Activated T-cell treated with anti-CD3 and anti-CD28 coated beads, Interleukin-2, amount 50 U/mL, for 72 hours (primary cell): Measurements from ENCODE around the gene ABCC1. TPM values are rescaled to one million over a fixed set of nuclear protein-coding genes. Genes with fewer than 3 reads are reported as not detected.
A peak's percentile ranks its signal among the peaks of the same experiment; 100 is the strongest.

Experiments used
- ATAC-seq, 2 donors: fragments of 150-1000 bp; cut with Tn5 transposase; replicated peaks in 1 of 2; 2 replicates each; pipeline ENCODE4 v1.10.0; 2021; ENCODE audit warnings: moderate library complexity in 2 of 2, mild to moderate bottlenecking in 1 of 2
- DNase-seq, 2 donors: peaks; one replicate each; pipeline ENCODE4 v3.0.0; 2021 to 2022; ENCODE audit warnings: mixed read lengths in 1 of 2
- H3K27ac Mint-ChIP-seq: one replicate; pipeline ENCODE4 v1.8.0; 2022; ENCODE audit warnings: mild to moderate bottlenecking, moderate library complexity, mixed read lengths
- H3K27me3 Mint-ChIP-seq: one replicate; pipeline ENCODE4 v1.8.0; 2022; ENCODE audit warnings: low read depth, mixed read lengths
- H3K36me3 Mint-ChIP-seq, 2 donors: one replicate each; pipeline ENCODE4 v1.8.0; 2022; ENCODE audit warnings: mixed read lengths in 2 of 2, mild to moderate bottlenecking in 1 of 2; ENCODE audit not compliant: insufficient read depth in 2 of 2
- H3K4me1 Mint-ChIP-seq: one replicate; pipeline ENCODE4 v1.8.0; 2022; ENCODE audit warnings: low read depth, mixed read lengths
- H3K4me3 Mint-ChIP-seq, 2 donors: one replicate each; pipeline ENCODE4 v1.8.0; 2022; ENCODE audit warnings: mild to moderate bottlenecking in 2 of 2, mixed read lengths in 2 of 2, moderate library complexity in 2 of 2
- H3K9me3 Mint-ChIP-seq, 2 donors: one replicate each; pipeline ENCODE4 v1.8.0; 2022; ENCODE audit warnings: mixed read lengths in 2 of 2
- total RNA-seq, 2 donors: library from RNA; stranded (reverse); gene quantifications; one replicate each; pipeline ENCODE4 v1.2.3, GENCODE V29; 2022

The ABCC1 gene
- total RNA-seq, 2 donors from 2014 or later, result 82.3 to 90.4 TPM

DNA sequence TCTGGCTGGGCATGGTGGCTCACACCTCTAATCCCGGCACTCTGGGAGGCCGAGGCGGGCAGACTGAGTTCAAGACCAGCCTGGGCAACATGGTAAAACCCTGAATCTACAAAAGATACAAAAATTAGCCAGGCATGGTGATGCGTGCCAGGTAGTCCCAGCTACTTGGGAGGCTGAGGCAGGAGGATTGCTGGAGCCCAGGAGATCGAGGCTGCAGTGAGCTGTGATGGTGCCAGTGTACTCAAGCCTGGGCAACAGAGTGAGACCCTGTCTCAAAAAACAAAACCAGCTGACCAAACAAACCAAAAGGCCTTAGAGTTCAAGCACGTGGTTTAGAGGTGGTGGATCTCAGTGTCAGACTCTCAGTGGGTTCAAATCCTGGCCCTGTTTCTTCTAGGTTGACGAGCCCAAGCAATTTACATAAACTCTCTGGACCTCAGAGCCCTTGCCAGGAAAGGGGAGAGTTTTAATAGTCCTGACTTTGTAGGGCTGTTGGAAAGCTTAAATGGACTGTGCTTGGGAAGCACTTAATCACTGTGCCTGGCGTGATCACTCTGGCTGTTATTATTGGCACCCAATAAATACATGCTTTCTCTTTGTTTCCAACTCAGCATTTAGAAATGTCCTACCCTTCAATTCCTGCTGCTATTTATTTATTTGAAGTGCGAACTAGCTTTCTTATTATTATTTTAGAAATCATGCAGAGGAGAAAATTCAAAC is 44.7 kb downstream of the ABCC1 start:
- H3K4me3 Mint-ChIP-seq, result no peak overlapping the region
- ATAC-seq, result no peak
- no peak for DNase-seq
- H3K27ac Mint-ChIP-seq, result no peak overlapping the region
- no peaks in the 10 kb centered on the region for H3K27me3 Mint-ChIP-seq
- H3K36me3 Mint-ChIP-seq, result peaks cover 4 to 7% of the 10 kb centered on the region in 2 donors
- H3K9me3 Mint-ChIP-seq, result peaks cover 0 to 1% of the 10 kb centered on the region in 2 donors
- peaks cover 57% of the 10 kb centered on the region for H3K4me1 Mint-ChIP-seq

DNA sequence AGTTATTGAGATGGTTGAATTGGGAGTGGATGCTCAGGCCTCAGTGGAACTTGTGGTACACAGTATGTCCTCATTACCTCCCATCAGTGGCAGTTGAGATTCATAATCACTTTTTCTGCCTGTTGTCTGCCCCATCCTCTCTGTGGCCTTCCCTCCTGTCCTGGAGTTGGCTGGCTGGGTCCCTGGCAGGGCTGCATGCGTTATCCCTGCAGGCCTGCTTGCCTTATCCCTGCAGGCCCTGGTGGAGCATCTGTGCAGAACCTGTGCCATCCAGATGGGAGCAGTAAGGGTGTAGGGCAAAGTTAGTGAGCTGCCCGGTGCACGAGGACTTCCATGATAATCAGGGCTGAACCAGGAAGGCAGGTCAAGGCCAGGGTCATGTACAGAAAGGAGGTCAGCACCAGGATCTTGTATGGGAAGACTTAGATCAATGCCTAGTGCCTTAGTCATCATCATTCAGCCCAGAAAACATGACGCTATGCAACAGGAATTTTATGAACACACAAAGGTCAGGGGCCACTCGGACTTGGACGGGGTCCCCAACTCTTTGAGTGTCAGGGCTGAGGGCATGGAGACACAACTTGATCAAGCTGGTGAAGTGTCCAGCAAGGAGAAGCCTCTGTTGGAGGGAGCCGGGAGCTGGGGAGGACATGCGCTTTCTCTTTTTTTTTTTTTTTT is 47.2 kb downstream of the ABCC1 start:
- peak overlapping the region; percentile 77 for H3K27ac Mint-ChIP-seq
- peaks cover 3 to 8% of the 10 kb centered on the region in 2 donors for H3K36me3 Mint-ChIP-seq
- ATAC-seq, result no peak
- no peaks in the 10 kb centered on the region for H3K27me3 Mint-ChIP-seq
- no peak for DNase-seq
- H3K4me1 Mint-ChIP-seq, result peaks cover 57% of the 10 kb centered on the region
- peaks cover 0 to 1% of the 10 kb centered on the region in 2 donors for H3K9me3 Mint-ChIP-seq
- no peak overlapping the region for H3K4me3 Mint-ChIP-seq

DNA sequence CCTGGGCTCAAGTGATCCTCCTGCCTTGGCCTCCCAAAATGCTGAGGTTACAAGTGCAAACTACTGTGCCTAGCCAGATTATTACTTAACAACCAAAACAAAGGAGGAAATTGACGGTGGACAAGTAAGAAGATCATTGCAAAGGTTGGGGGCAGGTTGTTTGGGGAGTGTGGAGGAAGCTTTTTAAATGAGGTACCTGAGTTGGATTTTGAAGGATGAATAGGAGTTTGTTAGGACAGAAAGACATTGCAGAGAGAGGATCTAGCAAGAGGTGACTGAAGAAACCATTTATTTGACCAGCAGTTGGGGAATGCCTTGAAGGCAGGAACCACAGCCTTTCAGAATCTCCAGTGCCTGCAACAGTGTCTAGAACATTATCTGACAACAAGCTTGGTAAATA is 51.3 kb downstream of the ABCC1 start:
- H3K4me1 Mint-ChIP-seq, result peaks cover 32% of the 10 kb centered on the region
- H3K27ac Mint-ChIP-seq, result no peak overlapping the region
- DNase-seq (no peak), ATAC-seq (no peak)
- H3K9me3 Mint-ChIP-seq, result peaks cover 2 to 7% of the 10 kb centered on the region in 2 donors
- no peaks in the 10 kb centered on the region for H3K27me3 Mint-ChIP-seq
- H3K4me3 Mint-ChIP-seq, result no peak overlapping the region
- H3K36me3 Mint-ChIP-seq, result peaks cover 3 to 10% of the 10 kb centered on the region in 2 donors

DNA sequence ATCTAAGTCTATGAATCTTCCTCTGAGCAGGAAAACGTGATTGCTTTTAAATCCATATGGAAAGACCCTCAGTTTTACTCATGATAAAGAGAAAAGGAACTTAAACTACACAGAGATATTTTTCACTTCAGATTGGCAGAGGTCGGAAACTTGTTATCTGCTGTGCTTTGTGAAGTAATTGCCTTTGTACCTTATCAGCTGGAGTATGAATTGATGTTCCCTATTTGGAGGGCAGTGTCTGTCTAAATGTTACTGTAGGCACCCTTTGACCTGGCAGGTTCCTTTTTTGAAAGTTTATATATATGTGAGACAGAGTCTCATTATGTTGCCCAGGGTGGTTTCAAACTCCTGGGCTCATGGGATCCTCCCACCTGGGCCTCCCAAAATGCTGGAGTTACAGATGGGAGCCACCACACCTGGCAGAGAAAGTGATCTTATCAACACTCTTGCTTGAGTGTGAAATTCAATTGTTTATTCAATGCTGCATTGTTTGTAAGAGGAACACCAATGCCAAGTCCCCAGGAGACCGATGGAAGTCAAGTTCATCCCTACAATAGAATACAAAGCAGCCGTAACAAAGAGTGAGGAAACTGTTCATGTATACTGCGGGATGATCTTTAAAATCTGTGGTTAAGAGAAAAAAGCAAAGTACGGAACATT is 52.3 kb downstream of the ABCC1 start:
- Mint-ChIP-seq H3K27me3 (no peaks in the 10 kb centered on the region), H3K36me3 (peaks cover 3 to 15% of the 10 kb centered on the region in 2 donors), H3K9me3 (peaks cover 2 to 7% of the 10 kb centered on the region in 2 donors), H3K4me3 (no peak overlapping the region), H3K4me1 (peaks cover 34% of the 10 kb centered on the region), H3K27ac (no peak overlapping the region)
- ATAC-seq (no peak), DNase-seq (no peak)

DNA sequence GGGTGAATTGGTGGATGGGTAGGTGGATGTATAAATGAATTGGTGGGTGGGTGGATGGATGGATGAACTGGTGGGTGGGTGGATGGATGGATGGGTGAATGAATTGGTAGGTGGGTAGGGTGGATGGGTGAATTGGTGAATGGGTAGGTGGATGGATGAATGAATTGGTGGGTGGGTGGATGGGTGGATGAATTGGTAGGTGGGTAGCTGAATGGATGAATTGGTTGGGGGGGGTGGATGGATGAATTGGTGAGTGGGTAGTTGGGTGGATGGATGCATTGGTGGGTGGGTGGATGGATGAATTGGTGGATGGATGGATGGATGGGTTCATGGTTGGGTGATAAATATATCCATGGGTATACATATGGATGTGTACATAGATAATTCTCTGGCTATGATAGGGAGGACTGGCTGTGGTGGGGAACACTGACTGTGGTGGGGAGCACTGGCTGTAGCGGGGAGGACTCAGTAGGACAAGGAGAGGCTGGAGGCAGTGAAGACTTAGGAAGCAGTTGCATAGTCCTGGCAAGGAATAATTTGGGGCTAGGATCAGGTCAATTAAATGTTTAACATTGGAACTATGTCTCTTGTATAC is 54.4 kb downstream of the ABCC1 start:
- peaks cover 2 to 5% of the 10 kb centered on the region in 2 donors for H3K9me3 Mint-ChIP-seq

DNA sequence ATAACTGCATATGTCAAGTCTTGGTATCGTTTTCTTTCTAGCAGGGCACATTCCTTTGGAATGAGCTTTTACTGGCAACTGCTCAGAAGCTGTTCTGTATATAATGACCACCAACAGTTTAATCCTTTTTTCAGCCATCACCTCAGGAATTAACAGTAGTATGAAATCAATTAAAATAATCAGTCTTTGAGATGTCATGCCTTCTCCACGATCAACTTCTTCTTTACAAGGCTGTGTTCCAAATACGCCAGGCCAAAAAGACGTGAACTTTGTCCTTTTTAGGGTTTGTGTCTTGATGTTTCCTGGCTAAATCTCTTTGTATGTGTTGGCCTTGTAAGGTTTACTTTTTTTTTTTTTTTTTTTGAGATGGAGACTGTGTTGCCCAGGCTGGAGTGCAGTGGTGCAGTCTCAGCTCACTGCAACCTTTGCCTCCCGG is 54.9 kb downstream of the ABCC1 start:
- H3K9me3 Mint-ChIP-seq, result peaks cover 2 to 5% of the 10 kb centered on the region in 2 donors
- no peak overlapping the region for H3K27ac Mint-ChIP-seq
- no peak for ATAC-seq
- peaks cover 8 to 21% of the 10 kb centered on the region in 2 donors for H3K36me3 Mint-ChIP-seq
- H3K4me3 Mint-ChIP-seq, result no peak overlapping the region
- H3K4me1 Mint-ChIP-seq, result peaks cover 27% of the 10 kb centered on the region
- no peaks in the 10 kb centered on the region for H3K27me3 Mint-ChIP-seq
- DNase-seq, result no peak

More for the DNA sequence above, 54.4 kb downstream of the ABCC1 start:
- DNase-seq, result no peak
- ATAC-seq, result no peak
- no peak overlapping the region for H3K27ac Mint-ChIP-seq
- peaks cover 8 to 18% of the 10 kb centered on the region in 2 donors for H3K36me3 Mint-ChIP-seq
- no peaks in the 10 kb centered on the region for H3K27me3 Mint-ChIP-seq
- H3K4me1 Mint-ChIP-seq, result peaks cover 28% of the 10 kb centered on the region
- no peak overlapping the region for H3K4me3 Mint-ChIP-seq

DNA sequence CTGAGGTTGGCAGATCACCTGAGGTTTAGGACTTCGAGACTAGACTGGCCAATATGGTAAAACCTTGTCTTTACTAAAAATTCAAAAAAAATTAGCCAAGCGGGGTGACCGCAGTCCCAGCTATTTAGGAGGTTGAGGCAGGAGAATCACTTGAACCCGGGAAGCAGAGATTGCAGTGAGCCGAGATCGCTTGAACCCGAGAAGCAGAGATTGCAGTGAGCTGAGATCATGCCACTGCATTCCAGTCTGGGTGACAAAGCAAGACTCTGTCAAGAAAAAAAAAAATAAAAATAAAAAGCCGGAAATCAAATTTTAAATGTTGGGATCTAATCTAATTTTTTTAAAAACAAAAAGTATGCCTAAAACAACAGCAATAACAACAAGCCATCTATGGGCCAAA is 56.3 kb downstream of the ABCC1 start:
- Mint-ChIP-seq H3K36me3 (peaks cover 10 to 24% of the 10 kb centered on the region in 2 donors), H3K4me1 (peaks cover 24% of the 10 kb centered on the region), H3K4me3 (no peak overlapping the region), H3K27me3 (no peaks in the 10 kb centered on the region), H3K27ac (no peak overlapping the region), H3K9me3 (peaks cover 2 to 5% of the 10 kb centered on the region in 2 donors)
- ATAC-seq, result no peak
- no peak for DNase-seq

DNA sequence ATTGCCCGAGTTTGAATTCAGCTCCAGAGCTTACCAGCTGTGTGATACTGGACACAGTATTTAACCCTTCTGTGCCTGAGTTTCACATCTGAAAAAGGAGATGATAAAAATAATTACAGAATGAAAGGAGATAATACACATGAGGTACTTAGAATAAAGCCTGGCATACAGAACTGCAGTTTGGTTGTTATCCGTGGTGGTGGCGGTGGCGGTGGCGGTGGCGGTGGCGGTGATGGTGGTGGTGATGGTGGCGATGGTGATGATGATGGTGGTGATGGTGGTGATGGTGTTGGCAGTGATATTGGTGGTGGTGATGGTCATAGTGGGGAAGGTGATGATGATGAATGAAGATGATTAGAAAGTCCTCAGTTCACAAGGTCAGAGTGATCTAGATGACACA is 57.2 kb downstream of the ABCC1 start:
- DNase-seq (no peak), ATAC-seq (no peak)
- H3K4me3 Mint-ChIP-seq, result no peak overlapping the region
- H3K27ac Mint-ChIP-seq, result peak overlapping the region; percentile 16
- H3K9me3 Mint-ChIP-seq, result peaks cover 2 to 5% of the 10 kb centered on the region in 2 donors
- H3K27me3 Mint-ChIP-seq, result no peaks in the 10 kb centered on the region
- H3K36me3 Mint-ChIP-seq, result peaks cover 12 to 24% of the 10 kb centered on the region in 2 donors
- peaks cover 21% of the 10 kb centered on the region for H3K4me1 Mint-ChIP-seq

DNA sequence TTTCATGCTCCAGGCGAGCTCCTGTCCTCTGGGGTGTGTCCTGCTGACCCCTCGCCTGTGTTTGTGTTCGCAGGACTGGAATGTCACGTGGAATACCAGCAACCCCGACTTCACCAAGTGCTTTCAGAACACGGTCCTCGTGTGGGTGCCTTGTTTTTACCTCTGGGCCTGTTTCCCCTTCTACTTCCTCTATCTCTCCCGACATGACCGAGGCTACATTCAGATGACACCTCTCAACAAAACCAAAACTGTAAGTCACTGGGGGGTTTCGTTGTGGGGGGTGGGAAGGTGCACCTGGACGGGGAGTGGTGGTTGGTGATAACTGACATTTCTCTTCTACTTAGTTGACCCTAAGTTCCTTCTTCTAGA is 58.3 kb downstream of the ABCC1 start:
- peak overlapping the region; percentile 1 to 18 for H3K4me3 Mint-ChIP-seq
- peaks cover 12 to 21% of the 10 kb centered on the region in 2 donors for H3K36me3 Mint-ChIP-seq
- peaks cover 21% of the 10 kb centered on the region for H3K4me1 Mint-ChIP-seq
- H3K9me3 Mint-ChIP-seq, result peaks cover 2 to 5% of the 10 kb centered on the region in 2 donors
- DNase-seq (no peak), ATAC-seq (no peak)
- peak overlapping the region; percentile 88 for H3K27ac Mint-ChIP-seq
- H3K27me3 Mint-ChIP-seq, result no peaks in the 10 kb centered on the region

DNA sequence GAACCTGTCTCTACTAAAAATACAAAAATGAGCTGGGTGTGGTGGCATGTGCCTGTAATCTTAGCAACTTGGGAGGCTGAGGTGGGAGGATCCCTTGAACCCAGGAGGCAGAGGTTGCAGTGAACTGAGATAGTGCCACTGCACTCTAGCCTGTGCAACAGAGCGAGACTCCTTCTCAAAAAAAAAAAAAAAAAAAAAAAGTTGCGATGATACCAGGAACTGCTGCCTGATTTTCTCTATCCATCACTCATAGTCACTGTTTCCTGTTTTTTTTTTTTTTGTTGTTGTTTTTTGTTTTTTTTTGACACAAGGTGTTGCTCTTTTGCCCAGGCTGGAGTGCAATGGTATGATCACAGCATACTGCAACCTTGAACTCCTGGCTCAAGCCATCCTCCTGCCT is 59.2 kb downstream of the ABCC1 start:
- DNase-seq, result no peak
- H3K36me3 Mint-ChIP-seq, result peaks cover 12 to 18% of the 10 kb centered on the region in 2 donors
- ATAC-seq, result no peak

DNA sequence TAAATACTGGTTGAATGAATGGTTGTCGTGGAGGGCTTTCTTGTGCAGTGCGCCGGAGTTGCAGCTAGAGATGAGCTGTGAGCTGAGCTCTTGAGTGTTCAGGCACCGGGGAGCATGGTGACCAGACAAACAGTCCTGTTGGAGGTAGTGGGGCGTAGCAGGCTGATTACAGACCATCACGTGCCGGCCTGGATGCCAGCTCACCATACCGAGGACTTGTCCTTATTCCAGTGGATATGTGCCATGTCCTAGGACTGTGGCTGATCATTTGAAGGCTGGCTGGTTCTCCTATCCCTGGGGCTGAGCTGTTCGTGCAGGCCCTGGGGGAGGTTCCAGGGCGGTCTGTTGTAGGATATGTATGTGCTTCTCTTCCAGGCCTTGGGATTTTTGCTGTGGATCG is 60.0 kb downstream of the ABCC1 start:
- no peak overlapping the region for H3K4me3 Mint-ChIP-seq
- no peak overlapping the region for H3K27ac Mint-ChIP-seq
- no peaks in the 10 kb centered on the region for H3K9me3 Mint-ChIP-seq
- ATAC-seq (no peak), DNase-seq (no peak)
- peaks cover 21% of the 10 kb centered on the region for H3K4me1 Mint-ChIP-seq
- peaks cover 9 to 18% of the 10 kb centered on the region in 2 donors for H3K36me3 Mint-ChIP-seq
- H3K27me3 Mint-ChIP-seq, result no peaks in the 10 kb centered on the region

More for the DNA sequence above, 59.2 kb downstream of the ABCC1 start:
- H3K27ac Mint-ChIP-seq, result no peak overlapping the region
- no peak overlapping the region for H3K4me3 Mint-ChIP-seq
- peaks cover 2 to 4% of the 10 kb centered on the region in 2 donors for H3K9me3 Mint-ChIP-seq
- no peaks in the 10 kb centered on the region for H3K27me3 Mint-ChIP-seq
- peaks cover 21% of the 10 kb centered on the region for H3K4me1 Mint-ChIP-seq

DNA sequence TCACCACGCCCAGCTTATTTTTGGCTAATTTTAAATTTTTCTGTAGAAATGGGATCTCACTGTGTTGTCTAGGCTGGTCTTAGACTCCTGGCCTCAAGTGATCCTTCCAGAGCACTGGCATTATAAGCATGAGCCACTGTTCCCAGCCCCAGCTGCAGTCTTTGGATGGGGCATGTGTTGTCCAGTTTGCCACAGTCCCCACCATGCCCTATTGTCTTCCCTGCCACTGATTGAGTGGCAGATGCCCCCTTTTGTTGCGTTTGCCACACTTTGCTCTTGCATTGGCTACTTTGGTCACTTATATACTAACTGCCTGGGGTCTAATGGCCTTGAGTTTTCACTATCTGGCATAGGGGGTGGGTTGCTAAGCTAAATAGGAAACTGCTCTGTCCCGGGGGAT is 60.8 kb downstream of the ABCC1 start:
- no peaks in the 10 kb centered on the region for H3K9me3 Mint-ChIP-seq
- no peaks in the 10 kb centered on the region for H3K27me3 Mint-ChIP-seq
- H3K36me3 Mint-ChIP-seq, result peaks cover 9 to 19% of the 10 kb centered on the region in 2 donors
- no peak for ATAC-seq
- DNase-seq, result no peak
- H3K27ac Mint-ChIP-seq, result no peak overlapping the region
- H3K4me3 Mint-ChIP-seq, result no peak overlapping the region
- H3K4me1 Mint-ChIP-seq, result peaks cover 22% of the 10 kb centered on the region

DNA sequence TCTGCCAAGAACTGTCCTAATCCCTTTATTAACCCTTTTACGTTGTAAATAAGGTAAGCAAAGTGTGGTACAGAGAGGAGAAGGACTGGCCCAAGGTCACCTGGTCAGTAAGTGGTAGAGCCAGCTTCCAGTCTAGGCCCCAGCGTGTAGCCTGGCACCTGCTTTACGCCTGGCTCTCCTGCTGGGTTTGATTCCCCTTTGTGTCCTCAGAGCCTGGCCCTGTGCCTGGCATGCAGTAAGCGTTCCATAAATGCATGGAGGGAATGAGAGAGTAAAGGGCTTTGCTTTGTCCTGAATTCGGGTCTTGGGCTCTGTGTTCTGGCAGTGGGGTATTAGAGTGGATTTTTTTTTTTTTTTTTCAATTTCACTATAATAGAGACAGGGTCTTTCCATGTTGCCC is 62.7 kb downstream of the ABCC1 start:
- Mint-ChIP-seq H3K27ac (no peak overlapping the region), H3K4me1 (peaks cover 22% of the 10 kb centered on the region), H3K27me3 (no peaks in the 10 kb centered on the region), H3K4me3 (no peak overlapping the region), H3K36me3 (peaks cover 9 to 17% of the 10 kb centered on the region in 2 donors), H3K9me3 (no peaks in the 10 kb centered on the region)
- ATAC-seq, result no peak
- no peak for DNase-seq
